ENCODE measurements around the gene MESD. TPM values are rescaled to one million over a fixed set of nuclear protein-coding genes. Genes with fewer than 3 reads are reported as not detected.
A peak's percentile ranks its signal among the peaks of the same experiment; 100 is the strongest.

The MESD gene
- total and polyA plus RNA-seq, 4 experiments from 2014 or later, result 32.2 to 44.6 (median 39.5) TPM

DNA sequence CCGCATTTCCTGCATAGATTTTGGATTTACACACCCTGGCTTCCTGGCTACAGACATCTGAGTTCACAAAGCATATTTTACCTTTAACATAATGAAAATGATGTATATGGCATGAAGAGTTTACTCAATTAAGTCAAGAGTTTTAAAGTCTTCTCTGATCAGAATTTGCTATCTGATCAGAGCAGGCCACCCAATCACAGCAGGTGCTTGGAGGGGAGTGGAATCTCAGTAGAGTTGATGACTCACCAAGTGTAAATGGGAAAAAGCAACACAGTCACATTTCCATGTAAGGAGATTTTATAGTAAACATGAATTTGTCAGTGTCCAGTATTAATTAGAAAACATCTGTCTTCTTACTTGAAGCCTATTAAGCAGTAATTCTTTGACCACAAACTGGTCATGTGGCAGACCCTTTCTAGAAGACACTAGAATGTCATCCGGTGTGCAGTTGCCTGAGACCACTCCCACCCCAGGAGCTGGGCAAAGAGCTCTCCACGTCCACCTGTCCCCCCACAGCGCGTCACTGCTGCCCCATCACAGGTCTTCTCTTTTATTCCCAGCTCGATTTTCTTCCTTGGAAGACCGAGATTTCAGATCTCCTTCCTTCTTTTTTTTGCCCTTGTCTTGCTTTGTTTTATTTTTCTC lies 10.8 kb downstream of the MESD start:
- Histone ChIP-seq H3K4me3 (ENCODE audit: low read length in 2 of 2) (no peak overlapping the region), H3K9me3 (ENCODE audit: control insufficient read depth in 1 of 2, low read length in 2 of 2) (no peaks in the 10 kb centered on the region), H3K27me3 (ENCODE audit: insufficient read depth, low read length) (no peaks in the 10 kb centered on the region), H3K36me3 (ENCODE audit: insufficient read depth, low read length) (peaks cover 28% of the 10 kb centered on the region), H3K27ac (ENCODE audit: low read depth, low read length) (no peak overlapping the region), H3K4me1 (ENCODE audit: insufficient read depth, low read length) (peaks cover 21% of the 10 kb centered on the region)
- intact Hi-C loops (cut with micrococcal nuclease), result loop anchor here (10.0 kb wide), 1 partner anchor 426 kb away; no protein-coding TSS in a partner anchor
- Mint-ChIP-seq H3K9me3 (no peaks in the 10 kb centered on the region), H3K4me3 (no peak overlapping the region), H3K4me1 (peaks cover 35 to 59% (median 45%) of the 10 kb centered on the region in 4 donors), H3K27ac (peak overlapping the region in 1 of 7 donors; percentile 42), H3K27me3 (no peaks in the 10 kb centered on the region), H3K36me3 (peaks cover 39 to 60% of the 10 kb centered on the region in 2 donors)
- no peak for DNase-seq
- ChIA-PET POLR2A (ENCODE audit: partially characterized antibody) (interaction anchor here (1.2 kb wide), 1 partner anchor 10 kb away, joined by 3 read pairs; no protein-coding TSS in a partner anchor), CTCF (ENCODE audit: partially characterized antibody) (interaction anchor here (1.0 to 2.4 kb wide), 5 partner anchors 9 to 287 kb away, joined by 3 to 21 read pairs (median 3); no protein-coding TSS in a partner anchor)

DNA sequence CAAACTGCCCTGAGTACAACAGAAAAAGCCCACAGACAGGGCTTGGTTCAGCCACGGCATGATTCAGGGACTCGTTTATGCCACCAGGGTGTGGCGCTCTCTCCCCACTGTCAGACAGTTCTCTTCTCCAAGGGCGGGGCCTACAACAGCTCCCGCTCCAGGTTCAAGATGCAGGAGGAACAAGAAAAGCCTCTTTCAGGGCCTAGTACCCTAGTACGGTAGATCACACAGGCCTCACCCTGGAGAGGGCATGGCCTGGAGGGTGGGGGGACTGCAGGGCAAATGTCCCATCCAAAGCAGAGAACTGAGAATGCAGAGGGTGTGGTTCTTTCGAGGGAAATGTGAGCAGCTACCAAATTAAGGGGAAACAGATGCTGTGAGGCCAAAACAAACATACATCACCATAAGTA lies 12.0 kb downstream of the MESD start:
- Histone ChIP-seq H3K27ac (ENCODE audit: low read depth, low read length) (no peak overlapping the region), H3K9me3 (ENCODE audit: control insufficient read depth in 1 of 2, low read length in 2 of 2) (no peaks in the 10 kb centered on the region), H3K27me3 (ENCODE audit: insufficient read depth, low read length) (no peaks in the 10 kb centered on the region), H3K4me3 (ENCODE audit: low read length in 2 of 2) (no peak overlapping the region), H3K36me3 (ENCODE audit: insufficient read depth, low read length) (peaks cover 28% of the 10 kb centered on the region), H3K4me1 (ENCODE audit: insufficient read depth, low read length) (peaks cover 16% of the 10 kb centered on the region)
- Mint-ChIP-seq H3K27ac (peak overlapping the region; percentile 5 to 85 (median 80)), H3K4me3 (no peak overlapping the region), H3K9me3 (no peaks in the 10 kb centered on the region), H3K4me1 (peaks cover 30 to 53% (median 39%) of the 10 kb centered on the region in 4 donors), H3K27me3 (no peaks in the 10 kb centered on the region), H3K36me3 (peaks cover 35 to 55% of the 10 kb centered on the region in 2 donors)
- peak in 1 of 5 donors; percentile 29 for DNase-seq
- ChIA-PET POLR2A (ENCODE audit: partially characterized antibody) (interaction anchor here (1.3 kb wide), 1 partner anchor 24 kb away, joined by 3 read pairs; no protein-coding TSS in a partner anchor), CTCF (ENCODE audit: partially characterized antibody) (interaction anchor here (0.6 to 3.2 kb wide), 8 partner anchors 9 to 289 kb away, joined by 3 to 33 read pairs (median 4); no protein-coding TSS in a partner anchor)
- intact Hi-C loops (cut with micrococcal nuclease), result loop anchor here (1.0 to 10.0 kb wide), 2 partner anchors 131 to 427 kb away; no protein-coding TSS in a partner anchor

DNA sequence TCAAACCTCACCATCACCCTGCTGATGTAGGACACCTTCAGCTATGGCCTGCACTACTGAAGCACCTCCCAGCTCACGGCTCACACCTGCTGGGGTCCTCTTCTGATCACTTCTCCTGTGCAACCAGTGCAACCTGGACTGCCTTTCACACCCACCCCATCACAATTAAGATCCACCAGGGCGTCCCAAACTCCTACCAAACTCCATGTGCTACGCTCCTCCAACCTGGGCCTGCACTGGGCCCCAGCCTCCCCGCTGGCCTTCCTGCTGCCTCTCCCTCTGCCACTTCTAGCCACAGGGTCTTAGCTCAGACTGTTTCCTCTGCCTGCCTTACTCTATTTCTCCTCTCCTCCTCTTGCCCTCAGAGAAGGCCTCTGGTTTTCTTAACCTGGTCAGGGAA lies 12.8 kb downstream of the MESD start:
- peaks cover 28% of the 10 kb centered on the region for H3K36me3 ChIP-seq (ENCODE audit: insufficient read depth, low read length)
- Mint-ChIP-seq H3K36me3 (peaks cover 35 to 53% of the 10 kb centered on the region in 2 donors), H3K27ac (peak overlapping the region in 6 of 7 donors; percentile 42 to 87 (median 77)), H3K9me3 (no peaks in the 10 kb centered on the region), H3K4me3 (no peak overlapping the region), H3K4me1 (peaks cover 26 to 49% (median 32%) of the 10 kb centered on the region in 4 donors), H3K27me3 (no peaks in the 10 kb centered on the region)
- no peak overlapping the region for H3K4me3 ChIP-seq (ENCODE audit: low read length in 2 of 2)
- CTCF ChIA-PET (ENCODE audit: partially characterized antibody), result interaction anchor here (0.9 to 3.2 kb wide), 5 partner anchors 9 to 289 kb away, joined by 3 to 33 read pairs (median 6); no protein-coding TSS in a partner anchor
- DNase-seq, result no peak
- intact Hi-C loops (cut with micrococcal nuclease), result loop anchor here (1.0 to 10.0 kb wide), 2 partner anchors 131 to 428 kb away; no protein-coding TSS in a partner anchor
- no peaks in the 10 kb centered on the region for H3K9me3 ChIP-seq (ENCODE audit: control insufficient read depth in 1 of 2, low read length in 2 of 2)
- peaks cover 16% of the 10 kb centered on the region for H3K4me1 ChIP-seq (ENCODE audit: insufficient read depth, low read length)
- POLR2A ChIA-PET (ENCODE audit: partially characterized antibody), result interaction anchor here (0.6 kb wide), 2 partner anchors 8 kb away, joined by 3 read pairs; no protein-coding TSS in a partner anchor
- no peak overlapping the region for H3K27ac ChIP-seq (ENCODE audit: low read depth, low read length)
- no peaks in the 10 kb centered on the region for H3K27me3 ChIP-seq (ENCODE audit: insufficient read depth, low read length)

DNA sequence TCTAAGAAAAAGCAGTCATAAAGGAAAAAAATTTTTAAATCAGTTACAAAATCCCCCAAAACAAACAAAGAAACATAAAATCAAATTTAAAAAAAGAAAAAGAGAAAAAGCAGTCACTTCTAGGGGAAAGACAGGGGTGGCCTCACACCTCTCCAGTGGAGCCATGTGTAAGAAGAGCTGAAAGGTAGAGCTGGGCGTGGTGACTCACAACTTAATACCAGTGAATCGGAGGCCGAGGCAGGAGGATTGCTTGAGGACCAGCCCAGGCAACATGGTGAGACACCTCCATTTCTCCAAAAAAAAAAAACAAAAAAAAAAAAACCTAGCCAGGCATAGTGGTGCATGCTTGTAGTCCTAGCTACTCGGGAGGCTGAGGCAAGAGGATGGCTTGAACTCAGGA lies 14.7 kb downstream of the MESD start:
- H3K4me3 ChIP-seq (ENCODE audit: low read length in 2 of 2), result no peak overlapping the region
- no peak overlapping the region for H3K4me3 Mint-ChIP-seq
- H3K27me3 ChIP-seq (ENCODE audit: insufficient read depth, low read length), result no peaks in the 10 kb centered on the region
- H3K4me1 ChIP-seq (ENCODE audit: insufficient read depth, low read length), result peaks cover 16% of the 10 kb centered on the region
- H3K27me3 Mint-ChIP-seq, result no peaks in the 10 kb centered on the region
- no peak overlapping the region for H3K27ac ChIP-seq (ENCODE audit: low read depth, low read length)
- no peak for DNase-seq
- intact Hi-C loops (cut with micrococcal nuclease), result loop anchor here (10.0 kb wide), 1 partner anchor 430 kb away; no protein-coding TSS in a partner anchor
- peak overlapping the region in 5 of 7 donors; percentile 18 to 79 (median 71) for H3K27ac Mint-ChIP-seq
- peaks cover 26 to 55% (median 38%) of the 10 kb centered on the region in 4 donors for H3K4me1 Mint-ChIP-seq
- POLR2A ChIA-PET (ENCODE audit: partially characterized antibody), result interaction anchor here (0.6 kb wide), 1 partner anchor 321 kb away, joined by 3 read pairs; no protein-coding TSS in a partner anchor
- H3K9me3 Mint-ChIP-seq, result peaks cover 0 to 2% (median 0%) of the 10 kb centered on the region in 8 donors
- H3K9me3 ChIP-seq (ENCODE audit: control insufficient read depth in 1 of 2, low read length in 2 of 2), result no peaks in the 10 kb centered on the region
- H3K36me3 ChIP-seq (ENCODE audit: insufficient read depth, low read length), result peaks cover 22% of the 10 kb centered on the region
- H3K36me3 Mint-ChIP-seq, result peaks cover 32 to 52% of the 10 kb centered on the region in 2 donors
- CTCF ChIA-PET (ENCODE audit: partially characterized antibody), result interaction anchor here (0.9 to 1.4 kb wide), 7 partner anchors 11 to 520 kb away, joined by 3 to 7 read pairs (median 6); no protein-coding TSS in a partner anchor

DNA sequence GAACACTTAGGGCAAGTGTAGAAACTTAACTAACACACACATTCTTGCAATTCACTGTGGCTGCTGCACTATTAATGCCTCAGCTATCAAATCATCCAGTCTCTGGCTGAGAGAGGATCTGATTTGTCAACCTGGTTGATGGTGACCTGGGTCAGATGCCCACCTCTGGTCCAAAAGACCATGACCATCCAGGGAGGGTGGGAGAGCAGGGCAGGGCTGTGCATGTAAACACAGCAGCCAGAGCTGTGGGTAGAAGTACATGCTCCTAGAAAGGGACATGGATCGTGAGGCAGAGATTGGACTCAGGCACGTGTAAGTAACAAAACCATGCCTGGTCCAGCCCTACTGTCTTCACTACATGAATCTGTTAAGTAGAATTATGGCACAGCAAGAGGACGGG lies 17.3 kb downstream of the MESD start:
- Mint-ChIP-seq H3K27me3 (no peaks in the 10 kb centered on the region), H3K36me3 (peaks cover 13 to 34% of the 10 kb centered on the region in 2 donors), H3K27ac (peak overlapping the region in 3 of 7 donors; percentile 33 to 60 (median 37)), H3K4me1 (peaks cover 13 to 40% (median 32%) of the 10 kb centered on the region in 4 donors), H3K4me3 (no peak overlapping the region), H3K9me3 (peaks cover 0 to 2% (median 0%) of the 10 kb centered on the region in 8 donors)
- DNase-seq, result no peak
- H3K9me3 ChIP-seq (ENCODE audit: control insufficient read depth in 1 of 2, low read length in 2 of 2), result no peaks in the 10 kb centered on the region
- ChIA-PET POLR2A (ENCODE audit: partially characterized antibody) (no interaction called here), CTCF (ENCODE audit: partially characterized antibody) (interaction anchor here (1.2 to 4.4 kb wide), 3 partner anchors 14 to 517 kb away, joined by 3 to 47 read pairs (median 8); no protein-coding TSS in a partner anchor)
- intact Hi-C loops (cut with micrococcal nuclease), result loop anchor here (10.0 kb wide), 1 partner anchor 433 kb away; no protein-coding TSS in a partner anchor
- no peak overlapping the region for H3K27ac ChIP-seq (ENCODE audit: low read depth, low read length)
- H3K36me3 ChIP-seq (ENCODE audit: insufficient read depth, low read length), result no peaks in the 10 kb centered on the region
- H3K4me3 ChIP-seq (ENCODE audit: low read length in 2 of 2), result no peak overlapping the region
- H3K27me3 ChIP-seq (ENCODE audit: insufficient read depth, low read length), result no peaks in the 10 kb centered on the region
- peaks cover 10% of the 10 kb centered on the region for H3K4me1 ChIP-seq (ENCODE audit: insufficient read depth, low read length)

GRCh38 chr15:80971143-80971542 lies 18.5 kb downstream of the MESD start:
- intact Hi-C loops (cut with micrococcal nuclease), result loop anchor here (10.0 kb wide), 1 partner anchor 434 kb away; no protein-coding TSS in a partner anchor
- Mint-ChIP-seq H3K27ac (peak overlapping the region in 2 of 7 donors; percentile 27 to 49), H3K4me1 (peaks cover 6 to 29% (median 23%) of the 10 kb centered on the region in 4 donors), H3K36me3 (peaks cover 13 to 31% of the 10 kb centered on the region in 2 donors), H3K4me3 (no peak overlapping the region), H3K27me3 (no peaks in the 10 kb centered on the region), H3K9me3 (peaks cover 0 to 2% (median 0%) of the 10 kb centered on the region in 8 donors)
- POLR2A ChIA-PET (ENCODE audit: partially characterized antibody), result interaction anchor here (3.8 kb wide), 1 partner anchor 30 kb away, joined by 15 read pairs; the partner anchor contains the start of gene TLNRD1
- DNase-seq, result no peak
- H3K36me3 ChIP-seq (ENCODE audit: insufficient read depth, low read length), result no peaks in the 10 kb centered on the region
- CTCF ChIA-PET (ENCODE audit: partially characterized antibody), result interaction anchor here (1.0 to 4.4 kb wide), 6 partner anchors 15 to 534 kb away, joined by 3 to 47 read pairs (median 16); no protein-coding TSS in a partner anchor
- peaks cover 8% of the 10 kb centered on the region for H3K4me1 ChIP-seq (ENCODE audit: insufficient read depth, low read length)
- H3K27ac ChIP-seq (ENCODE audit: low read depth, low read length), result no peak overlapping the region
- no peaks in the 10 kb centered on the region for H3K27me3 ChIP-seq (ENCODE audit: insufficient read depth, low read length)
- H3K4me3 ChIP-seq (ENCODE audit: low read length in 2 of 2), result no peak overlapping the region
- H3K9me3 ChIP-seq (ENCODE audit: control insufficient read depth in 1 of 2, low read length in 2 of 2), result no peaks in the 10 kb centered on the region
